Colonic mucosa (tissue), 4 donors: ENCODE data around the gene TNFAIP8L1. TPM values are rescaled to one million over a fixed set of nuclear protein-coding genes. Genes with fewer than 3 reads are reported as not detected.

Source experiments
- DNase-seq: peaks from one replicate; pipeline ENCODE4 v3.0.0-alpha.2; 2020
- H3K27ac ChIP-seq: fragments of 200-600 bp; one replicate; pipeline ENCODE4 v1.8.0; 2021
- H3K27me3 ChIP-seq: fragments of 200-600 bp; one replicate; pipeline ENCODE4 v1.8.0; 2021
- H3K36me3 ChIP-seq: fragments of 200-600 bp; one replicate; pipeline ENCODE4 v1.8.0; 2021
- H3K4me1 ChIP-seq: fragments of 200-600 bp; one replicate; pipeline ENCODE4 v1.8.0; 2021; ENCODE audit warnings: mild to moderate bottlenecking
- H3K4me3 ChIP-seq: fragments of 200-600 bp; one replicate; pipeline ENCODE4 v1.8.0; 2021
- H3K9ac ChIP-seq, 2 donors: one replicate each; pipeline ENCODE4 v1.7.0; 2013; ENCODE audit warnings: control low read depth in 2 of 2, low read depth in 2 of 2, low read length in 2 of 2
- H3K9me3 ChIP-seq: fragments of 200-600 bp; one replicate; pipeline ENCODE4 v1.8.0; 2021
- intact Hi-C: fragments of 100-400 bp; cut with DNase I; formaldehyde crosslinking; loops from one replicate; pipeline ENCODE4 v1.14.1; 2022
- total RNA-seq, 2 donors: library from RNA; stranded (reverse); fragmentation: NEBNext Ultra II Directional in 1 of 2; extraction: Animal tissue kit (Norgen Biotek cat#: 25700) in 1 of 2; gene quantifications; one replicate each; pipeline ENCODE4 v1.2.1, GENCODE V29; 2021
- TF ChIP-seq, protein P1 (sequence below): fragments of 200-600 bp; IDR thresholded peaks from one replicate; pipeline ENCODE4 v1.8.0; 2022; ENCODE audit warnings: antibody characterized with exemption, mild to moderate bottlenecking
- donor health status: healthy.
- donor health status: DM: no; HTN: no; CAD: no.
- donor health status: DM: no; HTN: no; CAD: no.

Gene TNFAIP8L1
- total RNA-seq, 2 donors from 2014 or later: 14.2 to 24.1 TPM

DNA sequence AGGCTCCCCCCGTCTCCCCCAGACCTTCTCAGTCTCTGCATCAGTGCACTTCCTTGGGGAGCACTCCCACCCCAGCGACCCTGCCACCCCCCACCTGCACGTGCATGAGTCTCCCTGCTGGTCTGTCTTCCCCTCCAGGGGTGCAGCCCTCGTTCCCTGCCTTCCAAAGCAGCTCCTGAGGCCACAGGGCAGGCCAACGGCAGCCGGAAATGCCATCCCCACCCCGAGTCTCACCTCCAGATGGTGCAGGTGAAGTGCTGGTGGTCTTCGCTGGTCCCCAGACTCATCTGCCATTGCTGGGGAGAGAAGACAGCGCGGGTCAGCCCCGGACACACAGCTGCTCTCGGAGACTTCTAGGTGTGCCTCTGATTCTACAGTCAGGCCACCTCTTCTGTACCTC, 25.3 kb downstream of the TNFAIP8L1 start:
- DNase-seq: no peak
- peaks cover 19% of the 10 kb centered on the region for H3K36me3 ChIP-seq
- H3K27me3 ChIP-seq: no peaks in the 10 kb centered on the region
- TF ChIP-seq, protein P1, sequence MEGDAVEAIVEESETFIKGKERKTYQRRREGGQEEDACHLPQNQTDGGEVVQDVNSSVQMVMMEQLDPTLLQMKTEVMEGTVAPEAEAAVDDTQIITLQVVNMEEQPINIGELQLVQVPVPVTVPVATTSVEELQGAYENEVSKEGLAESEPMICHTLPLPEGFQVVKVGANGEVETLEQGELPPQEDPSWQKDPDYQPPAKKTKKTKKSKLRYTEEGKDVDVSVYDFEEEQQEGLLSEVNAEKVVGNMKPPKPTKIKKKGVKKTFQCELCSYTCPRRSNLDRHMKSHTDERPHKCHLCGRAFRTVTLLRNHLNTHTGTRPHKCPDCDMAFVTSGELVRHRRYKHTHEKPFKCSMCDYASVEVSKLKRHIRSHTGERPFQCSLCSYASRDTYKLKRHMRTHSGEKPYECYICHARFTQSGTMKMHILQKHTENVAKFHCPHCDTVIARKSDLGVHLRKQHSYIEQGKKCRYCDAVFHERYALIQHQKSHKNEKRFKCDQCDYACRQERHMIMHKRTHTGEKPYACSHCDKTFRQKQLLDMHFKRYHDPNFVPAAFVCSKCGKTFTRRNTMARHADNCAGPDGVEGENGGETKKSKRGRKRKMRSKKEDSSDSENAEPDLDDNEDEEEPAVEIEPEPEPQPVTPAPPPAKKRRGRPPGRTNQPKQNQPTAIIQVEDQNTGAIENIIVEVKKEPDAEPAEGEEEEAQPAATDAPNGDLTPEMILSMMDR: no peak
- no peak overlapping the region for H3K27ac ChIP-seq
- no peaks in the 10 kb centered on the region for H3K9me3 ChIP-seq
- H3K9ac ChIP-seq: no peak overlapping the region
- H3K4me3 ChIP-seq: no peak overlapping the region
- peaks cover 15% of the 10 kb centered on the region for H3K4me1 ChIP-seq
- intact Hi-C loops: no loop called here

DNA sequence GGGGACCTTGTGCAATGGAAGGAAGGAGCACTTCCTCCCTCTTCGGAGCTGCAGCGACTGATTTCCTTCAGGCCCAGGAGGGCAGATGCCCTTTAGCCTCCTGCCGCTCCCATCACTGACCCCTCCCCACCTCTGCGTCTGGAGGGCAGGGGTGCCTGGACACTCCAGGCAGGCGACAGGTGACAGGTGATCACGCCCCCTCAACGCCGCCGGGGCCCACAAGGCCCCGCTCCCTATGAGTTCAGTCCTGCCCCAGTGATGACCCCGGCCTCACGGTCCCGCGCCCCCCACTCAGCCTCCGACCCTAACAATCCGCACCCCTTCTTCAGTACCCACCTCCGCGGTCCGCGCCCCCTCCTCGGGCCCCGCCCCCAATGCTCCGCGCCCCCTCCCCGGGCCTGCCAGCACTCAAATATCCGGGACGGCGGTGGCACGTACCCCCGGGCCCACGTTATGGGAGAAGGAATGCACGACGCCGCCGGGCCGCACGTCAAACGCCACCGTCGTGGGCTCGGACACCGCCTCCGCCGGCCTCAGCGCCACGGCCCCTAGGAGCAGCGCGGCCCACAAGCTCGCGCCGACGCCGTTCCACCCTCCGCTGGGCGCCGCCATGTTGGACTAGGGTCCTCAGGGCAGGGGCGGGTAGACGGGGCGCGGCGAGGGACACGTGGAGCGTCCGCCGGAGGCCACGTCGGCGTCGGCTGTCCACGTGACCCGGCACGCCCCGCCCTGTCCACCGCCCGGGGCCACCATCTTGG, 30.6 kb downstream of the TNFAIP8L1 start, which contains the start of gene MYDGF:
Gene MYDGF, minus strand, starts transcription at position 620 of the 758 bp plus-strand sequence. Its CDS starts 8 bp downstream, at position 612.
- Histone ChIP-seq H3K4me1 (peaks cover 7% of the 10 kb centered on the region), H3K36me3 (peaks cover 5% of the 10 kb centered on the region), H3K27ac (peak within 1 kb of the TSS; percentile 63), H3K9ac (peak within 1 kb of the TSS; percentile 89 to 92), H3K27me3 (no peaks in the 10 kb centered on the region), H3K4me3 (peak within 1 kb of the TSS; percentile 90), H3K9me3 (no peaks in the 10 kb centered on the region)
- intact Hi-C loops: no loop called here
- TF ChIP-seq, protein P1: no peak
- peak; percentile 92 for DNase-seq

DNA sequence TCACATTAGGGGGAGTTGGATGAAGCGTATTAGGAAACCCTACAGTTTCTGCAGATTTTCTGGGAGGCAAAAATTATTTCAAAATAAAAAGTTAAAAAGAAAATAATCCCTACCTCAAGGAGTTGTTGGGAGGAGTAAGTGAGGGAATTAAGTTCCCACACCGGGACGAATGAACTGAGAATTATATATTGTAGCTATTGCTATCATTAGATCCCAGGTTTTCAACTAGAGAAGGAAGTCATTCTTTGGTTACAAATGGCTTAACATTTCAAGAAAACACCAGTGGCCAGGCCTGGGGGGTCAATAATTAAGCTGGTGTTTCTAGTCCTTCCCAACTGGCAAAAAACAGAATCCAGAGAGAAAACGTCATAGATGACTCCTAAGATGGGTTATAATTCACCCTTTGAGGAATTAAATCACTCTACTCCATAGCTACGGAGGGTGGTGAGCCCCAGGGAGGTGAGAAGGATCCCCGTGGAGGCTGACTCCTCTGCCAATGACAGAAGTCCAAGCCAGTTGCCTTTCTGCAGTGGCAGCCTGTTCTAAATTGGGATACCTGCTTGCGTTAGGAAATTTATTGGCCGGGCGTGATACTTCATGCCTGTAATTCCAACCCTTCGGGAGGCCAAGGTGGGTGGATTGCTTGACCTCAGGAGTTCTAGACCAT, 32.0 kb downstream of the TNFAIP8L1 start:
- H3K9me3 ChIP-seq: no peaks in the 10 kb centered on the region
- H3K36me3 ChIP-seq: peaks cover 7% of the 10 kb centered on the region
- DNase-seq: no peak
- H3K27me3 ChIP-seq: no peaks in the 10 kb centered on the region
- intact Hi-C loops: no loop called here
- H3K4me1 ChIP-seq: peaks cover 7% of the 10 kb centered on the region
- H3K27ac ChIP-seq: peak overlapping the region; percentile 63
- H3K4me3 ChIP-seq: no peak overlapping the region
- TF ChIP-seq, protein P1: no peak
- no peak overlapping the region for H3K9ac ChIP-seq

DNA sequence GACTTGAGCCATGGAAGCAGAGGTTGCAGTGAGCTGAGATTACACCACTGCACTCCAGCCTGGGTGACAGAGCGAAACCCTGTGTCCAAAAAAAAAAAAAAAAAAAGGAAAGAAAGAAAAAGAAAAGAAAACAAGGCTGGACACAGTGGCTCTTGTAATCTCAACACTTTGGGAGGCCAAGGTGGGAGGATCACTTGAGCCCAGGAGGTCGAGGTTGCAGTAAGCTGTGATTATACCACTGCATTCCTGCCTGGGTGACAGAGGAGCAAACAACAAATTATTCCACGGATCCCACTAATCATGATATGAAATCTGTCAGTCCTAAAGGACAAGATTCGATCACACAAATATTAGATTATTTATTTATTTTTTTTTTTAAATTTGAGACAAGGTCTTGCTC, 33.9 kb downstream of the TNFAIP8L1 start:
- no peak overlapping the region for H3K9ac ChIP-seq
- peaks cover 7% of the 10 kb centered on the region for H3K4me1 ChIP-seq
- no peaks in the 10 kb centered on the region for H3K27me3 ChIP-seq
- H3K4me3 ChIP-seq: no peak overlapping the region
- TF ChIP-seq, protein P1: no peak
- intact Hi-C loops: no loop called here
- H3K9me3 ChIP-seq: no peaks in the 10 kb centered on the region
- peaks cover 6% of the 10 kb centered on the region for H3K36me3 ChIP-seq
- DNase-seq: no peak
- no peak overlapping the region for H3K27ac ChIP-seq

DNA sequence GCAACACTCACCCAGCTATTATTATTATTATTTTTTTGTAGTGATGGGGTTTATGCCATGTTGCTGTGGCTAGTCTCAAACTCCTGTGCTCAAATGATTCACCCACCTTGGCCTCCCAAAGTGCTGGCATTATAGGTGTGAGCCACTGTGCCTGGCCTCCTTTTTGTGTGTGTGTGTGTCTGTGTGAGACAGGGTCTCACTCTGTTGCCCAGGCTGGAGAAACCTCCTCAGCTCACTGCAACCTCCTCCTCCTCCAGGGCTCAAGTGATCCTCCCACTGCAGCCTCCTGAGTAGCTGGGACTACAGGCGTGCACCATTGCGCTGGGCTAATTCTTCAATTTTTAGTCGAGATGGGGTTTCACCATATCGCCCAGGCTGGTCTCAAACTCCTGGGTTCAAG, 34.4 kb downstream of the TNFAIP8L1 start:
- H3K4me1 ChIP-seq: peaks cover 7% of the 10 kb centered on the region
- TF ChIP-seq, protein P1: no peak
- intact Hi-C loops: no loop called here
- no peak overlapping the region for H3K9ac ChIP-seq
- no peak overlapping the region for H3K4me3 ChIP-seq
- DNase-seq: no peak
- no peak overlapping the region for H3K27ac ChIP-seq
- no peaks in the 10 kb centered on the region for H3K27me3 ChIP-seq
- H3K36me3 ChIP-seq: peaks cover 6% of the 10 kb centered on the region
- H3K9me3 ChIP-seq: no peaks in the 10 kb centered on the region
